ENCODE results near the gene RGS5. TPM values are rescaled to one million over a fixed set of nuclear protein-coding genes. Genes with fewer than 3 reads are reported as not detected.

The RGS5 gene
- total RNA-seq, 1 experiment from 2014 or later = 7.9 TPM

- DNase-seq = no peak
- Histone ChIP-seq H3K27me3 (ENCODE audit: control insufficient read depth, insufficient read depth, low read length) (no peaks in the 10 kb centered on the region), H3K4me3 (ENCODE audit: insufficient read depth, low read depth, low read length) (no peak overlapping the region), H3K36me3 (replicated peaks; ENCODE audit: control insufficient read depth, insufficient read depth, low read length) (no peaks in the 10 kb centered on the region)
Measured at GRCh38 chr1:163144418-163144817, 58.3 kb downstream of the RGS5 start.

- H3K4me3 ChIP-seq (ENCODE audit: insufficient read depth, low read depth, low read length) = no peak overlapping the region
Measured at GRCh38 chr1:163142152-163142551, 60.6 kb downstream of the RGS5 start.

GRCh38 chr1:163141556-163141955 lies 61.2 kb downstream of the RGS5 start:
- Histone ChIP-seq H3K36me3 (replicated peaks; ENCODE audit: control insufficient read depth, insufficient read depth, low read length) (no peaks in the 10 kb centered on the region), H3K4me3 (ENCODE audit: insufficient read depth, low read depth, low read length) (no peak overlapping the region), H3K27me3 (ENCODE audit: control insufficient read depth, insufficient read depth, low read length) (no peaks in the 10 kb centered on the region)
- no peak for DNase-seq

More at GRCh38 chr1:163142152-163142551, 60.6 kb downstream of the RGS5 start:
- DNase-seq = no peak
- H3K36me3 ChIP-seq (replicated peaks; ENCODE audit: control insufficient read depth, insufficient read depth, low read length) = no peaks in the 10 kb centered on the region
- H3K27me3 ChIP-seq (ENCODE audit: control insufficient read depth, insufficient read depth, low read length) = no peaks in the 10 kb centered on the region

- Histone ChIP-seq H3K36me3 (replicated peaks; ENCODE audit: control insufficient read depth, insufficient read depth, low read length) (no peaks in the 10 kb centered on the region), H3K27me3 (ENCODE audit: control insufficient read depth, insufficient read depth, low read length) (no peaks in the 10 kb centered on the region), H3K4me3 (ENCODE audit: insufficient read depth, low read depth, low read length) (no peak overlapping the region)
- no peak for DNase-seq
Measured at GRCh38 chr1:163137556-163138265, 65.0 kb downstream of the RGS5 start.

- no peaks in the 10 kb centered on the region for H3K36me3 ChIP-seq (replicated peaks; ENCODE audit: control insufficient read depth, insufficient read depth, low read length)
- no peaks in the 10 kb centered on the region for H3K27me3 ChIP-seq (ENCODE audit: control insufficient read depth, insufficient read depth, low read length)
- H3K4me3 ChIP-seq (ENCODE audit: insufficient read depth, low read depth, low read length) = no peak overlapping the region
- DNase-seq = no peak
Measured at GRCh38 chr1:163131981-163132380, 70.7 kb downstream of the RGS5 start.

- DNase-seq = no peak
- Histone ChIP-seq H3K36me3 (replicated peaks; ENCODE audit: control insufficient read depth, insufficient read depth, low read length) (no peaks in the 10 kb centered on the region), H3K4me3 (ENCODE audit: insufficient read depth, low read depth, low read length) (no peak overlapping the region), H3K27me3 (ENCODE audit: control insufficient read depth, insufficient read depth, low read length) (no peaks in the 10 kb centered on the region)
Measured at GRCh38 chr1:163130225-163130856, 72.4 kb downstream of the RGS5 start.

GRCh38 chr1:163128282-163128681 lies 74.4 kb downstream of the RGS5 start:
- no peak for DNase-seq
- no peaks in the 10 kb centered on the region for H3K27me3 ChIP-seq (ENCODE audit: control insufficient read depth, insufficient read depth, low read length)
- H3K4me3 ChIP-seq (ENCODE audit: insufficient read depth, low read depth, low read length) = no peak overlapping the region

GRCh38 chr1:163124812-163125211 lies 77.9 kb downstream of the RGS5 start:
- Histone ChIP-seq H3K36me3 (replicated peaks; ENCODE audit: control insufficient read depth, insufficient read depth, low read length) (no peaks in the 10 kb centered on the region), H3K4me3 (ENCODE audit: insufficient read depth, low read depth, low read length) (no peak overlapping the region), H3K27me3 (ENCODE audit: control insufficient read depth, insufficient read depth, low read length) (no peaks in the 10 kb centered on the region)
- no peak for DNase-seq

More at GRCh38 chr1:163128282-163128681, 74.4 kb downstream of the RGS5 start:
- no peaks in the 10 kb centered on the region for H3K36me3 ChIP-seq (replicated peaks; ENCODE audit: control insufficient read depth, insufficient read depth, low read length)

- H3K4me3 ChIP-seq (ENCODE audit: insufficient read depth, low read depth, low read length) = no peak overlapping the region
- no peaks in the 10 kb centered on the region for H3K36me3 ChIP-seq (replicated peaks; ENCODE audit: control insufficient read depth, insufficient read depth, low read length)
- no peak for DNase-seq
- H3K27me3 ChIP-seq (ENCODE audit: control insufficient read depth, insufficient read depth, low read length) = no peaks in the 10 kb centered on the region
Measured at GRCh38 chr1:163120372-163120771, 82.3 kb downstream of the RGS5 start.

- no peak for DNase-seq
- Histone ChIP-seq H3K4me3 (ENCODE audit: insufficient read depth, low read depth, low read length) (no peak overlapping the region), H3K36me3 (replicated peaks; ENCODE audit: control insufficient read depth, insufficient read depth, low read length) (no peaks in the 10 kb centered on the region), H3K27me3 (ENCODE audit: control insufficient read depth, insufficient read depth, low read length) (no peaks in the 10 kb centered on the region)
Measured at GRCh38 chr1:163119707-163120106, 83.0 kb downstream of the RGS5 start.

- H3K27me3 ChIP-seq (ENCODE audit: control insufficient read depth, insufficient read depth, low read length) = no peaks in the 10 kb centered on the region
- H3K4me3 ChIP-seq (ENCODE audit: insufficient read depth, low read depth, low read length) = no peak overlapping the region
- no peaks in the 10 kb centered on the region for H3K36me3 ChIP-seq (replicated peaks; ENCODE audit: control insufficient read depth, insufficient read depth, low read length)
- no peak for DNase-seq
Measured at GRCh38 chr1:163115887-163116286, 86.8 kb downstream of the RGS5 start.

GRCh38 chr1:163107655-163108054 lies 95.1 kb downstream of the RGS5 start:
- Histone ChIP-seq H3K4me3 (ENCODE audit: insufficient read depth, low read depth, low read length) (no peak overlapping the region), H3K27me3 (ENCODE audit: control insufficient read depth, insufficient read depth, low read length) (no peaks in the 10 kb centered on the region), H3K36me3 (replicated peaks; ENCODE audit: control insufficient read depth, insufficient read depth, low read length) (no peaks in the 10 kb centered on the region)
- DNase-seq = no peak

- DNase-seq = no peak
- Histone ChIP-seq H3K27me3 (ENCODE audit: control insufficient read depth, insufficient read depth, low read length) (no peaks in the 10 kb centered on the region), H3K36me3 (replicated peaks; ENCODE audit: control insufficient read depth, insufficient read depth, low read length) (no peaks in the 10 kb centered on the region), H3K4me3 (ENCODE audit: insufficient read depth, low read depth, low read length) (no peak overlapping the region)
Measured at GRCh38 chr1:163106364-163106987, 96.2 kb downstream of the RGS5 start.

- H3K4me3 ChIP-seq (ENCODE audit: insufficient read depth, low read depth, low read length) = no peak overlapping the region
- no peaks in the 10 kb centered on the region for H3K27me3 ChIP-seq (ENCODE audit: control insufficient read depth, insufficient read depth, low read length)
- H3K36me3 ChIP-seq (replicated peaks; ENCODE audit: control insufficient read depth, insufficient read depth, low read length) = no peaks in the 10 kb centered on the region
- no peak for DNase-seq
Measured at GRCh38 chr1:163104385-163105099, 98.2 kb downstream of the RGS5 start.
